Smooth muscle cell (in vitro differentiated cells): Measurements from ENCODE around the gene PNPLA2. TPM values are rescaled to one million over a fixed set of nuclear protein-coding genes. Genes with fewer than 3 reads are reported as not detected.

Experiments used
- DNase-seq: peaks from one replicate; lab custom pipeline; 2025; ENCODE audit not compliant: unreplicated experiment; lab: John Stamatoyannopoulos, UW
- H2AFZ ChIP-seq: fragments of 200-600 bp; sonication (generic); 2 replicates; pipeline ENCODE4 v1.6.0; 2016; ENCODE audit warnings: antibody characterized with exemption, low read depth, mild to moderate bottlenecking
- H3F3A ChIP-seq: fragments of 200-600 bp; sonication (generic); 2 replicates; pipeline ENCODE4 v1.6.0; 2017; ENCODE audit warnings: antibody characterized with exemption, low read depth
- H3K27ac ChIP-seq: fragments of 200-600 bp; sonication (generic); 2 replicates; pipeline ENCODE4 v1.5.1; 2016; ENCODE audit warnings: low read depth, mild to moderate bottlenecking
- H3K27me3 ChIP-seq: fragments of 200-600 bp; sonication (generic); 2 replicates; pipeline ENCODE4 v1.6.1; 2016; ENCODE audit warnings: low read depth, mild to moderate bottlenecking
- H3K36me3 ChIP-seq: fragments of 200-600 bp; sonication (generic); 2 replicates; pipeline ENCODE4 v1.5.1; 2016; ENCODE audit warnings: low read depth
- H3K4me1 ChIP-seq: fragments of 200-600 bp; sonication (generic); 2 replicates; pipeline ENCODE4 v1.5.1; 2016; ENCODE audit warnings: low read depth
- H3K4me2 ChIP-seq: fragments of 200-600 bp; sonication (generic); 2 replicates; pipeline ENCODE4 v1.6.0; 2016; ENCODE audit warnings: mild to moderate bottlenecking
- H3K4me3 ChIP-seq: fragments of 200-600 bp; sonication (generic); 2 replicates; pipeline ENCODE4 v1.5.1; 2016; ENCODE audit warnings: mild to moderate bottlenecking
- H3K79me2 ChIP-seq: fragments of 200-600 bp; sonication (generic); 2 replicates; pipeline ENCODE4 v1.6.0; 2016; ENCODE audit warnings: low read depth, mild to moderate bottlenecking
- H3K9ac ChIP-seq: fragments of 200-600 bp; sonication (generic); 2 replicates; pipeline ENCODE4 v1.6.0; 2016; ENCODE audit warnings: low read depth
- H3K9me3 ChIP-seq: fragments of 200-600 bp; sonication (generic); replicated peaks from 2 replicates; pipeline ENCODE4 v1.5.1; 2016; ENCODE audit warnings: low read depth
- H4K20me1 ChIP-seq: fragments of 200-600 bp; sonication (generic); 2 replicates; pipeline ENCODE4 v1.6.0; 2016; ENCODE audit warnings: low read depth
- CTCF ChIP-seq: fragments of 200-600 bp; sonication (generic); IDR thresholded peaks from 2 replicates; pipeline ENCODE4 v1.5.1; 2017; ENCODE audit warnings: borderline replicate concordance, mild to moderate bottlenecking, antibody characterized with exemption; ENCODE audit not compliant: insufficient read depth, poor library complexity, severe bottlenecking
- WGBS: methylation state at CpG from one replicate; pipeline ENCODE4 v1.1.7; 2016; ENCODE audit warnings: low lambda C conversion rate; 5-methylcytosine and 5-hydroxymethylcytosine counted together
- polyA plus RNA-seq: library from polyadenylated mRNA; unstranded; fragments of >200 nt; fragmentation: Nextera tagmentation; extraction: Ambion mirVana; gene quantifications from 2 replicates; pipeline ENCODE4 v1.2.1, GENCODE V29; 2016
- total RNA-seq: library from RNA; depleted of rRNA; stranded (reverse); fragments of >200 nt; gene quantifications from 2 replicates; pipeline ENCODE4 v1.2.3, GENCODE V29; 2014

PNPLA2 gene
- total and polyA plus RNA-seq, 2 experiments from 2014 or later, result 12.4 to 26.4 TPM

- no peak for TF ChIP-seq CTCF
- no peaks in the 10 kb centered on the region for H3K36me3 ChIP-seq
- DNase-seq, result no peak
- peaks cover 17% of the 10 kb centered on the region for H3K4me1 ChIP-seq
- H2AFZ ChIP-seq, result peak overlapping the region; percentile 77
- H3K4me3 ChIP-seq, result peak overlapping the region; percentile 98
- peak overlapping the region; percentile 100 for H3K4me2 ChIP-seq
- H3K79me2 ChIP-seq, result peaks cover 52% of the 10 kb centered on the region
- H3K27ac ChIP-seq, result no peak overlapping the region
- H3F3A ChIP-seq, result no peaks in the 10 kb centered on the region
- H4K20me1 ChIP-seq, result peaks cover 71% of the 10 kb centered on the region
- peak overlapping the region; percentile 91 for H3K9ac ChIP-seq
- 4% methylated on average over 22 of the region's 65 CpGs for WGBS
- no peaks in the 10 kb centered on the region for H3K9me3 ChIP-seq
- no peaks in the 10 kb centered on the region for H3K27me3 ChIP-seq
These were observed 42.0 kb upstream of the PNPLA2 start for GRCh38 chr11:776561-777287.

- peaks cover 52% of the 10 kb centered on the region for H3K79me2 ChIP-seq
- peak; percentile 85 for DNase-seq
- no peak for TF ChIP-seq CTCF
- peak within 1 kb of the TSS; percentile 100 for H3K4me2 ChIP-seq
- no peaks in the 10 kb centered on the region for H3K27me3 ChIP-seq
- peak within 1 kb of the TSS; percentile 92 for H2AFZ ChIP-seq
- H3K36me3 ChIP-seq, result no peaks in the 10 kb centered on the region
- peaks cover 71% of the 10 kb centered on the region for H4K20me1 ChIP-seq
- WGBS, result 1% methylated on average over 40 of the region's 110 CpGs
- H3K4me1 ChIP-seq, result peaks cover 17% of the 10 kb centered on the region
- H3K9me3 ChIP-seq, result no peaks in the 10 kb centered on the region
- peak within 1 kb of the TSS; percentile 91 for H3K9ac ChIP-seq
- H3K4me3 ChIP-seq, result peak within 1 kb of the TSS; percentile 98
- no peaks in the 10 kb centered on the region for H3F3A ChIP-seq
- H3K27ac ChIP-seq, result peak within 1 kb of the TSS; percentile 23
These were observed 41.1 kb upstream of the PNPLA2 start, which contains the start of gene GATD1 for GRCh38 chr11:777288-778255. Gene GATD1 (minus strand): TSS chr11:777487. CDS start chr11:777462, 25 bp downstream.

GRCh38 chr11:778976-779954, 39.4 kb upstream of the PNPLA2 start:
- H3K9ac ChIP-seq, result no peak overlapping the region
- no peaks in the 10 kb centered on the region for H3K36me3 ChIP-seq
- no peaks in the 10 kb centered on the region for H3K9me3 ChIP-seq
- H3K79me2 ChIP-seq, result peaks cover 40% of the 10 kb centered on the region
- TF ChIP-seq CTCF, result no peak
- peaks cover 19% of the 10 kb centered on the region for H3K4me1 ChIP-seq
- 96% methylated on average over 23 of the region's 23 CpGs for whole genome bisulfite sequencing
- no peak overlapping the region for H2AFZ ChIP-seq
- no peak overlapping the region for H3K27ac ChIP-seq
- H3K4me2 ChIP-seq, result no peak overlapping the region
- H3K27me3 ChIP-seq, result no peaks in the 10 kb centered on the region
- H3F3A ChIP-seq, result no peaks in the 10 kb centered on the region
- no peak for DNase-seq
- H3K4me3 ChIP-seq, result no peak overlapping the region
- peaks cover 66% of the 10 kb centered on the region for H4K20me1 ChIP-seq
